HEK293 (cell line): ENCODE results near the gene CARD14.
"Not testable (repeated sequence)": the region's sequence is repeated elsewhere in the genome, so short reads cannot be mapped to it uniquely, and the experiment has no call there.

Source experiments
- CTCF ChIA-PET: fragments of 350-600 bp; formaldehyde crosslinking; extraction: SDS; loops from one replicate; lab custom pipeline; 2021; ENCODE audit warnings: antibody characterized with exemption; lab: Yijun Ruan, JAX
- POLR2A ChIA-PET: fragments of 300-600 bp; formaldehyde crosslinking; extraction: SDS; loops from one replicate; lab custom pipeline; 2020; ENCODE audit warnings: antibody characterized with exemption, inconsistent platforms; lab: Yijun Ruan, JAX
- H3K27ac ChIP-seq: fragments of 200-500 bp; sonication (Bioruptor generic); 2 replicates; pipeline ENCODE4 v1.5.1; 2014; ENCODE audit warnings: low read depth, low read length, control low read depth, inconsistent platforms; ENCODE audit errors: extremely low read depth
- H3K36me3 ChIP-seq, 2 experiments: fragments of 200-500 bp in 1 of 2; sonication (Bioruptor generic) in 1 of 2; 1 replicate in 1 of 2; 2 replicates in 1 of 2; pipeline ENCODE4 v1.5.1; 2014 to 2017; ENCODE audit warnings: inconsistent platforms in 2 of 2, low read length in 2 of 2; ENCODE audit not compliant: control insufficient read depth in 2 of 2, insufficient read depth in 1 of 2
- H3K4me1 ChIP-seq: fragments of 200-500 bp; sonication (Bioruptor generic); 2 replicates; pipeline ENCODE4 v1.5.1; 2014; ENCODE audit warnings: mild to moderate bottlenecking, low read length, inconsistent platforms; ENCODE audit not compliant: control insufficient read depth, insufficient read depth
- H3K4me3 ChIP-seq: 2 replicates; pipeline ENCODE4 v1.5.1; 2011; ENCODE audit warnings: low read depth, mild to moderate bottlenecking, control low read depth, low read length, moderate library complexity
- H3K9me3 ChIP-seq: fragments of 200-500 bp; sonication (Bioruptor generic); 2 replicates; pipeline ENCODE4 v1.5.1; 2014; ENCODE audit warnings: low read depth, low read length, inconsistent platforms; ENCODE audit not compliant: control insufficient read depth, insufficient read depth
- GLI4 ChIP-seq: fragments of 450-650 bp; formaldehyde crosslinking; IDR thresholded peaks from 2 replicates; pipeline ENCODE4 v1.5.1; 2016; ENCODE audit warnings: missing biosample characterization, missing genetic modification characterization
- KLF8 ChIP-seq: fragments of 450-650 bp; formaldehyde crosslinking; IDR thresholded peaks from 2 replicates; pipeline ENCODE4 v1.5.1; 2016; ENCODE audit warnings: missing biosample characterization, missing genetic modification characterization
- PRDM1 ChIP-seq: fragments of 450-650 bp; formaldehyde crosslinking; IDR thresholded peaks from 2 replicates; pipeline ENCODE4; 2016; ENCODE audit warnings: missing biosample characterization, missing genetic modification characterization
- SCRT1 ChIP-seq: fragments of 450-650 bp; formaldehyde crosslinking; IDR thresholded peaks from 2 replicates; pipeline ENCODE4 v1.5.1; 2016; ENCODE audit warnings: missing biosample characterization, missing genetic modification characterization, borderline replicate concordance
- SCRT2 ChIP-seq: fragments of 450-650 bp; formaldehyde crosslinking; IDR thresholded peaks from 2 replicates; pipeline ENCODE4 v1.5.1; 2016; ENCODE audit warnings: missing biosample characterization, missing genetic modification characterization
- SP7 ChIP-seq: fragments of 450-650 bp; formaldehyde crosslinking; IDR thresholded peaks from 2 replicates; pipeline ENCODE4 v1.5.1; 2016; ENCODE audit warnings: missing biosample characterization, missing genetic modification characterization
- TRIM28 ChIP-seq: IDR thresholded peaks from 2 replicates; pipeline ENCODE4 v1.6.1; 2011; ENCODE audit warnings: low read length, control low read depth, borderline replicate concordance
- ZBTB17 ChIP-seq: fragments of 450-650 bp; formaldehyde crosslinking; IDR thresholded peaks from 2 replicates; pipeline ENCODE4 v1.5.1; 2016; ENCODE audit warnings: missing biosample characterization, missing genetic modification characterization
- ZBTB20 ChIP-seq: fragments of 450-650 bp; formaldehyde crosslinking; IDR thresholded peaks from 2 replicates; pipeline ENCODE4 v1.5.1; 2016; ENCODE audit warnings: missing biosample characterization, missing genetic modification characterization
- ZBTB21 ChIP-seq: fragments of 450-650 bp; formaldehyde crosslinking; IDR thresholded peaks from 2 replicates; pipeline ENCODE4 v1.5.1; 2017; ENCODE audit warnings: missing biosample characterization, missing genetic modification characterization
- ZBTB7A ChIP-seq: fragments of 450-650 bp; formaldehyde crosslinking; IDR thresholded peaks from 2 replicates; pipeline ENCODE4 v1.5.1; 2016; ENCODE audit warnings: low read depth, missing biosample characterization, missing genetic modification characterization
- ZEB2 ChIP-seq: fragments of 450-650 bp; formaldehyde crosslinking; IDR thresholded peaks from 2 replicates; pipeline ENCODE4 v1.5.1; 2016; ENCODE audit warnings: missing biosample characterization, missing genetic modification characterization
- ZNF174 ChIP-seq: fragments of 450-650 bp; formaldehyde crosslinking; IDR thresholded peaks from 2 replicates; pipeline ENCODE4 v1.5.0; 2017; ENCODE audit warnings: missing biosample characterization, mild to moderate bottlenecking, missing genetic modification characterization
- ZNF214 ChIP-seq: fragments of 450-650 bp; formaldehyde crosslinking; IDR thresholded peaks from 2 replicates; pipeline ENCODE4 v1.5.1; 2017; ENCODE audit warnings: missing biosample characterization, mild to moderate bottlenecking, missing genetic modification characterization, borderline replicate concordance
- ZNF292 ChIP-seq: fragments of 450-650 bp; formaldehyde crosslinking; IDR thresholded peaks from 2 replicates; pipeline ENCODE4 v1.5.1; 2016; ENCODE audit warnings: low read depth, missing biosample characterization, missing genetic modification characterization, borderline replicate concordance
- ZNF302 ChIP-seq: fragments of 450-650 bp; formaldehyde crosslinking; IDR thresholded peaks from 2 replicates; pipeline ENCODE4 v1.5.1; 2016; ENCODE audit warnings: missing biosample characterization, missing genetic modification characterization, low read depth
- ZNF544 ChIP-seq: fragments of 450-650 bp; formaldehyde crosslinking; IDR thresholded peaks from 2 replicates; pipeline ENCODE4 v1.5.0; 2017; ENCODE audit warnings: missing biosample characterization, missing genetic modification characterization
- ZNF555 ChIP-seq: fragments of 450-650 bp; formaldehyde crosslinking; conservative IDR thresholded peaks from 2 replicates; pipeline ENCODE4 v1.5.1; 2017; ENCODE audit warnings: missing biosample characterization, mild to moderate bottlenecking, missing genetic modification characterization, inconsistent platforms
- ZNF600 ChIP-seq: fragments of 450-650 bp; formaldehyde crosslinking; IDR thresholded peaks from 2 replicates; pipeline ENCODE4 v1.5.1; 2016; ENCODE audit warnings: missing biosample characterization, missing genetic modification characterization
- ZNF776 ChIP-seq: fragments of 450-650 bp; formaldehyde crosslinking; IDR thresholded peaks from 2 replicates; pipeline ENCODE4 v1.5.0; 2017; ENCODE audit warnings: missing biosample characterization, missing genetic modification characterization, borderline replicate concordance
- TF ChIP-seq, protein P1 (sequence below): fragments of 450-650 bp; formaldehyde crosslinking; IDR thresholded peaks from 2 replicates; pipeline ENCODE4 v1.5.1; 2017; ENCODE audit warnings: missing biosample characterization, missing genetic modification characterization
- TF ChIP-seq, protein P2 (sequence below): fragments of 450-650 bp; formaldehyde crosslinking; IDR thresholded peaks from 2 replicates; pipeline ENCODE4 v1.5.1; 2017; ENCODE audit warnings: missing biosample characterization, missing genetic modification characterization
- TF ChIP-seq, protein P3 (sequence below): fragments of 450-650 bp; formaldehyde crosslinking; IDR thresholded peaks from 2 replicates; pipeline ENCODE4 v1.5.1; 2017; ENCODE audit warnings: missing biosample characterization, mild to moderate bottlenecking, missing genetic modification characterization, moderate library complexity

Gene CARD14

DNA sequence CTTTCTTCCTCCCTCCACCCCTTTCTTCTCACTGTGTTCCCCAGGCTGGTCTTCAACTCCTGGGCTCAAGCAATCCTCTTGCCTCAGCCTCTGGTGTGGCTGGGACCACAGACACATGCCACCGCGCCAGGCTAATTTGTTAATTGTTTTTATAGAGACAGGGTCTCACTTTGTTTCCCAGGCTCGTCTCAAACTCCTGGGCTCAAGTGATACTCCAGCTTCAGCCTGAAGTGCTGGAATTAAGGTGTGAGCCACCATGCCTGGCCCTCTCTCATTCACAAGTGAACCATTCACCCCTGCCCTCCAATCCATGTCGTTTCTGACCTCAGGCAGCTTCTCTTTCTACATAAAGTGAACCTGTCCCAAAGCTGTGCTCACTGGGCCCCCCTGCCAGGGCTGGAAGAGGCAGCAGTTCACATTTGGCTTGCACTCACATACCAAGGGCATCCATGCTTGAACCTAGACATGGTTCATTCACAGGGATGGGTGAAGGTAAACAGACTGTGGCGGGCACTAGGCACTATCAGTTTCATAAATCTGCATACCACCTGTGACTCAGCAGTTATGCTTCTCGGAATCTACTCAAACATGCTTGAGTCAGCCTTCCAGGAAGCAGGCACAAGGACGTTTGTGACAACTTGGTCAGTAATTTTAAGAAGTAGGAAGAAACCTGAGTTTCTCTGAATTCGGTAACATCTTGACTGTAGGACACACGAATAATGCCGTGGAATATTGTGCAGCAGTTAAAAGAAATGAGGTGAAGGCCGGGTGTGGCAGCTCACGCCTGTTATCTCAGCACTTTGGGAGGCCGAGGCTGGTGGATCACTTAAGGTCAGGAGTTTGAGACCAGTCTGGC, 84.8 kb downstream of the CARD14 start:
- H3K36me3 ChIP-seq = peaks cover 2 to 28% of the 10 kb centered on the region in 2 experiments; a peak in 2 of 3 replicates
- ChIA-PET CTCF (no interaction called here), POLR2A (interaction anchor here (0.7 kb wide), 1 partner anchor 943 kb away, joined by 5 read pairs; no protein-coding TSS in a partner anchor)
- H3K4me3 ChIP-seq = no peak overlapping the region
- TF ChIP-seq ZNF776 (tag by site-specific recombination) (no peak), ZNF555 (tag by site-specific recombination) (no peak), SCRT1 (tag by site-specific recombination) (peak; percentile 59; the same call in 1 of the 2 replicates), ZNF174 (tag by site-specific recombination) (no peak), ZBTB7A (tag by site-specific recombination) (no peak), ZNF600 (tag by site-specific recombination) (peak; percentile 73), KLF8 (tag by site-specific recombination) (peak; percentile 16; the same call in 1 of the 2 replicates), TRIM28 (no peak), ZBTB17 (tag by site-specific recombination) (0 out of 2 replicates have a peak, but pooled peaks have one; percentile 23), SP7 (peak; percentile 40; the same call in 1 of the 2 replicates), PRDM1 (tag by site-specific recombination) (no peak), ZNF302 (tag by site-specific recombination) (no peak), SCRT2 (tag by site-specific recombination) (peak; percentile 66), ZNF214 (no peak)
- TF ChIP-seq, protein P1, sequence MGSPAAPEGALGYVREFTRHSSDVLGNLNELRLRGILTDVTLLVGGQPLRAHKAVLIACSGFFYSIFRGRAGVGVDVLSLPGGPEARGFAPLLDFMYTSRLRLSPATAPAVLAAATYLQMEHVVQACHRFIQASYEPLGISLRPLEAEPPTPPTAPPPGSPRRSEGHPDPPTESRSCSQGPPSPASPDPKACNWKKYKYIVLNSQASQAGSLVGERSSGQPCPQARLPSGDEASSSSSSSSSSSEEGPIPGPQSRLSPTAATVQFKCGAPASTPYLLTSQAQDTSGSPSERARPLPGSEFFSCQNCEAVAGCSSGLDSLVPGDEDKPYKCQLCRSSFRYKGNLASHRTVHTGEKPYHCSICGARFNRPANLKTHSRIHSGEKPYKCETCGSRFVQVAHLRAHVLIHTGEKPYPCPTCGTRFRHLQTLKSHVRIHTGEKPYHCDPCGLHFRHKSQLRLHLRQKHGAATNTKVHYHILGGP (tag by site-specific recombination) = 0 out of 2 replicates have a peak, but pooled peaks have one; percentile 22
- no peaks in the 10 kb centered on the region for H3K9me3 ChIP-seq
- H3K4me1 ChIP-seq = peaks cover 3% of the 10 kb centered on the region; the same call in 1 of the 2 replicates
- H3K27ac ChIP-seq = no peak overlapping the region

DNA sequence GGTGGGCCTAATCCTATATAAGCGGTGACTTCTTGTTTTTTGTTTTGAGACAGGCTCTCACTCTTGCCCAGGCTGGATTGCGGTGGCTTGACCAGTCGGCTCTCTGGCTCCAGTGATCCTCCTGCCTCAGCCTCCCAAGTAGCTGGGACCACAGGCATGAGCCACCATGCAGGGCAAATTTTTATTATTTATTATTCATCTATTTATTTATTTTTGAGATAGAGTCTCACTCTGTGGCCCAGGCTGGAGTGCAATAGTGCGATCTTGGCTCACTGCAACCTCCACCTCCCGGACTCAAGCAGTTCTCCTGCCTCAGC, 86.2 kb downstream of the CARD14 start:
- CTCF ChIA-PET = no interaction called here
- H3K36me3 ChIP-seq = peaks cover 0 to 22% of the 10 kb centered on the region in 2 experiments; a peak in 1 of 3 replicates
- no peak overlapping the region for H3K27ac ChIP-seq
- POLR2A ChIA-PET = no interaction called here
- H3K4me1 ChIP-seq = peaks cover 3% of the 10 kb centered on the region; the same call in 1 of the 2 replicates
- H3K9me3 ChIP-seq = no peaks in the 10 kb centered on the region
- no peak for TF ChIP-seq GLI4 (tag by site-specific recombination)
- no peak for TF ChIP-seq ZNF544 (tag by site-specific recombination)
- no peak for TF ChIP-seq ZBTB21 (tag by site-specific recombination)
- TF ChIP-seq, protein P2, sequence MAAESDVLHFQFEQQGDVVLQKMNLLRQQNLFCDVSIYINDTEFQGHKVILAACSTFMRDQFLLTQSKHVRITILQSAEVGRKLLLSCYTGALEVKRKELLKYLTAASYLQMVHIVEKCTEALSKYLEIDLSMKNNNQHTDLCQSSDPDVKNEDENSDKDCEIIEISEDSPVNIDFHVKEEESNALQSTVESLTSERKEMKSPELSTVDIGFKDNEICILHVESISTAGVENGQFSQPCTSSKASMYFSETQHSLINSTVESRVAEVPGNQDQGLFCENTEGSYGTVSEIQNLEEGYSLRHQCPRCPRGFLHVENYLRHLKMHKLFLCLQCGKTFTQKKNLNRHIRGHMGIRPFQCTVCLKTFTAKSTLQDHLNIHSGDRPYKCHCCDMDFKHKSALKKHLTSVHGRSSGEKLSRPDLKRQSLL (tag by site-specific recombination) = no peak
- no peak for TF ChIP-seq ZEB2 (tag by site-specific recombination)
- H3K4me3 ChIP-seq = no peak overlapping the region

DNA sequence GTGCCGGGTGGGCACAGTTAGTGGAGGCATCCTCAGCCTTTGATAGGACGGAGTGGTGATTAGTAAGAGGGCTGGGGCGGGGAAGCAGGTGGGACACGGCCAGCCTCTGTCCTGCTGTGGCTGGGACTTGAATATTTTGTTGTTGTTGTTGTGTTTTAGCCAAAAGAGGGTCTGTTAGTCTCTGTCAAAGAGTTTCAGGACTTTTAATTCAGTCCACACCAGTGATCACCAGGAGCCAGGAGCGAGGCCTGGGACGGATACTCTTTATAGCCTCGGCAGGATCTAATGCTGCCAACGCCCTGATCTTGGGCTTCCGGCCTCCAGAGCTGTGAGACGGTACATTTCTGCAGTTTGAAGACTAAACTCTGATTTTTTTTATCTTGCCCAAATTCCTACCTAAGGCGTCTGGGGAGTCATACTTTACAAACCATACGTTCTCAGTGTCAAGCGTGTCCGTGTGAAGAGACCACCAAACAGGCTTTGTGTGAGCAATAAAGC, 87.9 kb downstream of the CARD14 start:
- ChIA-PET POLR2A (no interaction called here), CTCF (no interaction called here)
- Histone ChIP-seq H3K27ac (no peak overlapping the region), H3K4me1 (peaks cover 8% of the 10 kb centered on the region), H3K36me3 (peaks cover 0 to 10% of the 10 kb centered on the region in 2 experiments; a peak in 1 of 3 replicates), H3K4me3 (no peak overlapping the region), H3K9me3 (no peaks in the 10 kb centered on the region)
- no peak for TF ChIP-seq ZNF292 (tag by site-specific recombination)
- TF ChIP-seq, protein P3, sequence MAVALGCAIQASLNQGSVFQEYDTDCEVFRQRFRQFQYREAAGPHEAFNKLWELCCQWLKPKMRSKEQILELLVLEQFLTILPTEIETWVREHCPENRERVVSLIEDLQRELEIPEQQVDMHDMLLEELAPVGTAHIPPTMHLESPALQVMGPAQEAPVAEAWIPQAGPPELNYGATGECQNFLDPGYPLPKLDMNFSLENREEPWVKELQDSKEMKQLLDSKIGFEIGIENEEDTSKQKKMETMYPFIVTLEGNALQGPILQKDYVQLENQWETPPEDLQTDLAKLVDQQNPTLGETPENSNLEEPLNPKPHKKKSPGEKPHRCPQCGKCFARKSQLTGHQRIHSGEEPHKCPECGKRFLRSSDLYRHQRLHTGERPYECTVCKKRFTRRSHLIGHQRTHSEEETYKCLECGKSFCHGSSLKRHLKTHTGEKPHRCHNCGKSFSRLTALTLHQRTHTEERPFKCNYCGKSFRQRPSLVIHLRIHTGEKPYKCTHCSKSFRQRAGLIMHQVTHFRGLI (tag by site-specific recombination) = peak; percentile 51; the same call in 1 of the 2 replicates
- TF ChIP-seq ZBTB20 = peak; percentile 18; the same call in 1 of the 2 replicates

DNA sequence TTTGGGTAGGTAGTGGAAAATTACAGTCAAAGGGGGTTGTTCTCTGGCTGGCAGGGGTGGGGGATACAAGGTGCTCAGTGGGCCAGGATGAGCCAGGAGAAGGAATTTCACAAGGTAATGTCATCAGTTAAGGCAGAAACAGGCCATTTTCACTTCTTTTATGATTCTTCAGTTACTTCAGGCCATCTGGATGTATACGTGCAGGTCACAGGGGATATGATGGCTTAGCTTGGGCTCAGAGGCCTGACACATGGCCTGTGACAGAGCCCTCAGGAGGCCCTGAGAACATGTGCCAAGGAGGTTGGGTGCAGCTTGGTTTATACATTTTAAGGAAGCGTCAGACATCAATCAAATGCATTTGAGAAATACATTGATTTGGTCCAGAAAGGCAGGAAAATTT, 88.5 kb downstream of the CARD14 start:
- H3K4me3 ChIP-seq, H3K27ac ChIP-seq, H3K4me1 ChIP-seq, CTCF ChIA-PET, H3K9me3 ChIP-seq, H3K36me3 ChIP-seq: not testable (repeated sequence)
- POLR2A ChIA-PET = interaction anchor here (0.7 kb wide), 1 partner anchor 29 kb away, joined by 3 read pairs; no protein-coding TSS in a partner anchor
